ENCODE measurements around the gene FAM185A. TPM values are rescaled to one million over a fixed set of nuclear protein-coding genes. Genes with fewer than 3 reads are reported as not detected.

The FAM185A gene
- total RNA-seq, 4 donors from 2014 or later = 12.7 to 20.2 (median 17.4) TPM

DNA sequence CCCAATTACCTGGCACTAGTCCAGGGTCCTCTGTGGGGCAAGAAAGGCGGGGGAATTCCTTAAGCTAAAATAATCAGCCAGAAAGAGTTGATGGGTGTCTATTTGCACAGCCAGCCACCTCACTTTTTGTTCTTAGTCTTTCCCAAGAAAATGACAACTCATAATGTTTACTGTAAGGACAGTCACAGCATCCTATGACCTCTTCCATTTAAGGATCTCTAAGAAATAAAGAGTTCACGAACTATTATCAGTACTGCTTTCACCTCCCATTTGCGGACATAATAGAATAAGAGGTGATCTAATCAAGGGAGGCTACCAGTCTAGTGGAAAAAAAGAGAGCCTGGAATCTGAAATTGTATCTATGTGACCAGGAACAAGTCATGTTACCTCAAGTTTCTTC is 91.6 kb downstream of the FAM185A start:
- no peak overlapping the region for H3K4me3 ChIP-seq
- intact Hi-C loops (cut with DNase I; ENCODE audit: low total_unique reads) (no loop called here), in situ Hi-C loops (cut with MboI; ENCODE audit: low pct_ligation_motif_present in 1 of 4, low pct_unique_long_range_greater_than_20kb in 1 of 4, low sequenced_read_pairs in 3 of 4) (no loop called here)
- no peak overlapping the region for H3K27ac ChIP-seq
- no peak for DNase-seq
- no peaks in the 10 kb centered on the region for H3K4me1 ChIP-seq
- TF ChIP-seq EP300 (IDR thresholded peaks at IDR 0.05; ENCODE audit: low read depth) (no peak), POLR2AphosphoS5 (IDR thresholded peaks at IDR 0.05) (no peak), POLR2A (IDR thresholded peaks at IDR 0.05) (no peak)
- TF ChIP-seq, protein P1, sequence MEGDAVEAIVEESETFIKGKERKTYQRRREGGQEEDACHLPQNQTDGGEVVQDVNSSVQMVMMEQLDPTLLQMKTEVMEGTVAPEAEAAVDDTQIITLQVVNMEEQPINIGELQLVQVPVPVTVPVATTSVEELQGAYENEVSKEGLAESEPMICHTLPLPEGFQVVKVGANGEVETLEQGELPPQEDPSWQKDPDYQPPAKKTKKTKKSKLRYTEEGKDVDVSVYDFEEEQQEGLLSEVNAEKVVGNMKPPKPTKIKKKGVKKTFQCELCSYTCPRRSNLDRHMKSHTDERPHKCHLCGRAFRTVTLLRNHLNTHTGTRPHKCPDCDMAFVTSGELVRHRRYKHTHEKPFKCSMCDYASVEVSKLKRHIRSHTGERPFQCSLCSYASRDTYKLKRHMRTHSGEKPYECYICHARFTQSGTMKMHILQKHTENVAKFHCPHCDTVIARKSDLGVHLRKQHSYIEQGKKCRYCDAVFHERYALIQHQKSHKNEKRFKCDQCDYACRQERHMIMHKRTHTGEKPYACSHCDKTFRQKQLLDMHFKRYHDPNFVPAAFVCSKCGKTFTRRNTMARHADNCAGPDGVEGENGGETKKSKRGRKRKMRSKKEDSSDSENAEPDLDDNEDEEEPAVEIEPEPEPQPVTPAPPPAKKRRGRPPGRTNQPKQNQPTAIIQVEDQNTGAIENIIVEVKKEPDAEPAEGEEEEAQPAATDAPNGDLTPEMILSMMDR (IDR thresholded peaks at IDR 0.05) = no peak
- no peaks in the 10 kb centered on the region for H3K9me3 ChIP-seq
- 95 to 96% methylated on average over 3 of the region's 3 CpGs for WGBS, 2 donors (ENCODE audit: low coverage in 1 of 2)
- no peaks in the 10 kb centered on the region for H3K36me3 ChIP-seq
- H3K27me3 ChIP-seq = no peaks in the 10 kb centered on the region

DNA sequence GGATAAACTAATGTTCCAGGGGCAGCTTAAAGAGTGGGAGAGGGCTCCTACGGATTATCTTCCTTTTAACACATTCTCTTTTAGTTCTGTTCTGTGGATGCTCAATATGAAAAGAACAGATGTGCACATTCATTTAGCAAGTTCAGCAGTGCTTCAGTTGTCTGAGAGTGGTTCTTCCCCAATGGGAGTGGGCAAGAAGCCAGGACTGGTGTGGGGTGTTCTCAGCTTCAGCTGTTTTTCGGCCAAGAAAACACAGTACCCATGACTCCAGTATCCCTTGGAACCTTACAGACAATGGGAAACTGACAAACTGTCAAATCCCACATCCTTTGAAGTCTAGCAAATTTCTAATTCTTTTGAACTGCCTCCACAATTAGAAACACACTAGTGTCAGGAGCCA is 92.5 kb downstream of the FAM185A start:
- TF ChIP-seq, protein P1 (IDR thresholded peaks at IDR 0.05) = no peak
- no peak for TF ChIP-seq EP300 (IDR thresholded peaks at IDR 0.05; ENCODE audit: low read depth)
- TF ChIP-seq POLR2A (IDR thresholded peaks at IDR 0.05) = no peak
- TF ChIP-seq POLR2AphosphoS5 (IDR thresholded peaks at IDR 0.05) = no peak
- Histone ChIP-seq H3K27me3 (no peaks in the 10 kb centered on the region), H3K36me3 (no peaks in the 10 kb centered on the region), H3K4me1 (no peaks in the 10 kb centered on the region), H3K27ac (no peak overlapping the region), H3K4me3 (no peak overlapping the region), H3K9me3 (no peaks in the 10 kb centered on the region)
- no peak for DNase-seq
- 85 to 86% methylated on average over 2 of the region's 2 CpGs for WGBS, 2 donors (ENCODE audit: low coverage in 1 of 2)
- intact Hi-C loops (cut with DNase I; ENCODE audit: low total_unique reads) (no loop called here), in situ Hi-C loops (cut with MboI; ENCODE audit: low pct_ligation_motif_present in 1 of 4, low pct_unique_long_range_greater_than_20kb in 1 of 4, low sequenced_read_pairs in 3 of 4) (no loop called here)

DNA sequence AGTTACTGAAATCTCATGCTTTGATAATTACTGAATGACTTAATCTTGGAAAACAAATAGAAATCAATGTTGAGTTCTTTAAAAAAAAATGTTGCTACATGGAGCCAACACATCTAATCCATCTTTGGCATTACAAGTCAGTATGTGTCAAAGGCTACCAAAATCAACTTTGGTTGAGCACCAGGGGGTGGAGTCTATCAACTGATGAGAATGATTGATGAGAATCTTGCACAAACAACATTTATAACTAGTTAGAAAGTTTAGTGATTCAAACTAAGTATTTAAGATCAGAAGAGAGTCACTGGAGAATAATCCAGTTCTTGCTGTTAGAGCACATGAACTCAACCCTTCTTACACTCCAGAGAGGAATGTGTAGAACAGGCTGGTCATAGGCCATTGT is 93.5 kb downstream of the FAM185A start:
- intact Hi-C loops (cut with DNase I; ENCODE audit: low total_unique reads) = no loop called here
- no peaks in the 10 kb centered on the region for H3K9me3 ChIP-seq
- no peaks in the 10 kb centered on the region for H3K36me3 ChIP-seq
- H3K27ac ChIP-seq = no peak overlapping the region
- no peaks in the 10 kb centered on the region for H3K27me3 ChIP-seq
- in situ Hi-C loops (cut with MboI; ENCODE audit: low pct_ligation_motif_present in 1 of 4, low pct_unique_long_range_greater_than_20kb in 1 of 4, low sequenced_read_pairs in 3 of 4) = no loop called here
- H3K4me3 ChIP-seq = no peak overlapping the region
- TF ChIP-seq, protein P1 (IDR thresholded peaks at IDR 0.05) = no peak
- TF ChIP-seq EP300 (IDR thresholded peaks at IDR 0.05; ENCODE audit: low read depth) (no peak), POLR2A (IDR thresholded peaks at IDR 0.05) (no peak), POLR2AphosphoS5 (IDR thresholded peaks at IDR 0.05) (no peak)
- DNase-seq = no peak
- no peaks in the 10 kb centered on the region for H3K4me1 ChIP-seq

DNA sequence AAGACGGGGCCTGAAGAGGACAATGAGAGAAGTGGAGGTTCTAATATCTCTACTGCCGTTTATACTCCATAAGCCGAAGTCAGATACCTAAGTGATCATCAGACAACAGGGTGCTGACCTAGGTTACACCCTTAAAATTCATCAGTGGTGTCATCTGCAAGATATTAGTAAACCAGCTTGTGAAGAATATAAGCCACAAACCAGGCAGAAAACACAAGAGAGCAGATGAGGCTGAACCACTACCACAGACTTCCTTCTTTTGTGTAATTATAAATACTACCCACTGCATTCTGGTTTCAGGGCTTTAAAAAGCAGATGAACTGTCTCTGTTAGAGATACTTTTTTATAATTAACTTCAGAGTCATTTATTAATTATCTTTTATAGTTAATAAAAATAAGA is 95.1 kb downstream of the FAM185A start:
- H3K27me3 ChIP-seq = no peaks in the 10 kb centered on the region
- in situ Hi-C loops (cut with MboI; ENCODE audit: low pct_ligation_motif_present in 1 of 4, low pct_unique_long_range_greater_than_20kb in 1 of 4, low sequenced_read_pairs in 3 of 4) = no loop called here
- no peak for DNase-seq
- WGBS, 2 donors (ENCODE audit: low coverage in 1 of 2) = 78 to 83% methylated on average over 3 of the region's 3 CpGs
- H3K4me3 ChIP-seq = no peak overlapping the region
- intact Hi-C loops (cut with DNase I; ENCODE audit: low total_unique reads) = no loop called here
- no peak overlapping the region for H3K27ac ChIP-seq
- H3K36me3 ChIP-seq = no peaks in the 10 kb centered on the region
- TF ChIP-seq POLR2AphosphoS5 (IDR thresholded peaks at IDR 0.05) (no peak), EP300 (IDR thresholded peaks at IDR 0.05; ENCODE audit: low read depth) (no peak)
- H3K4me1 ChIP-seq = no peaks in the 10 kb centered on the region
- no peaks in the 10 kb centered on the region for H3K9me3 ChIP-seq

DNA sequence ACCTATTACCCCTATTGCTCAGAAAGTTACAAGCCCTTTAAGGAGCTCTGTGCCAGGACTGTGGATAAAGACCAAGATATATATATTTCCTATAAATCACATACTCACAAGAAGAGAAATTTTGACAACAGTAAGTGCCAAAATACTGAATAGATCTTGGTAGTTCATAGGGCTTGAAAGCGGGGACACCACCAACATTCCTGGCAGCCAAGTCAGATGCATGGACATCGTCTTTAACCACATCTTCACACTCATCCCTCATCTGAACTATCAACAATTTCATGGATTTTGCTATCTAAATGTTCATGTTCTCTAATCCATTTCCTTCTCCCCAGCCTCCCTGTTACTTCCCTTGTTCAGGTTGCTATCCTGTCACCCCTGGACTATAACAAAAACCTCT is 96.5 kb downstream of the FAM185A start:
- 91 to 94% methylated on average over 2 of the region's 2 CpGs for WGBS, 2 donors (ENCODE audit: low coverage in 1 of 2)
- no peak overlapping the region for H3K27ac ChIP-seq
- in situ Hi-C loops (cut with MboI; ENCODE audit: low pct_ligation_motif_present in 1 of 4, low pct_unique_long_range_greater_than_20kb in 1 of 4, low sequenced_read_pairs in 3 of 4) = no loop called here
- intact Hi-C loops (cut with DNase I; ENCODE audit: low total_unique reads) = no loop called here
- no peaks in the 10 kb centered on the region for H3K4me1 ChIP-seq
- H3K9me3 ChIP-seq = no peaks in the 10 kb centered on the region
- no peak for DNase-seq
- no peaks in the 10 kb centered on the region for H3K27me3 ChIP-seq
- no peaks in the 10 kb centered on the region for H3K36me3 ChIP-seq
- H3K4me3 ChIP-seq = no peak overlapping the region
- TF ChIP-seq POLR2A (IDR thresholded peaks at IDR 0.05) (no peak), POLR2AphosphoS5 (IDR thresholded peaks at IDR 0.05) (no peak), EP300 (IDR thresholded peaks at IDR 0.05; ENCODE audit: low read depth) (no peak)
- TF ChIP-seq, protein P1 (IDR thresholded peaks at IDR 0.05) = no peak
